Muscle layer of colon (tissue), 2 donors: ENCODE results near the gene XRCC1.
"Not testable (repeated sequence)": the region's sequence is repeated elsewhere in the genome, so short reads cannot be mapped to it uniquely, and the experiment has no call there.

Source experiments
- H3K27ac ChIP-seq: one replicate; pipeline ENCODE4 v1.7.0; 2013; ENCODE audit warnings: low read depth, mild to moderate bottlenecking, low read length, moderate library complexity
- H3K27me3 ChIP-seq, 2 donors: one replicate each; pipeline ENCODE4 v1.7.0; 2013; ENCODE audit warnings: low read length in 2 of 2, mild to moderate bottlenecking in 2 of 2; ENCODE audit not compliant: insufficient read depth in 2 of 2, control insufficient read depth in 1 of 2
- H3K36me3 ChIP-seq: one replicate; pipeline ENCODE4 v1.7.0; 2013; ENCODE audit warnings: mild to moderate bottlenecking, low read length; ENCODE audit not compliant: insufficient read depth
- H3K4me1 ChIP-seq: one replicate; pipeline ENCODE4 v1.7.0; 2013; ENCODE audit warnings: mild to moderate bottlenecking, low read length; ENCODE audit not compliant: insufficient read depth
- H3K4me3 ChIP-seq, 2 donors: one replicate each; pipeline ENCODE4 v1.7.0; 2013; ENCODE audit warnings: low read length in 2 of 2, low read depth in 1 of 2, mild to moderate bottlenecking in 1 of 2, moderate library complexity in 1 of 2
- H3K9ac ChIP-seq: one replicate; pipeline ENCODE4 v1.7.0; 2013; ENCODE audit warnings: low read length
- H3K9me3 ChIP-seq: one replicate; pipeline ENCODE4 v1.7.0; 2013; ENCODE audit warnings: mild to moderate bottlenecking, low read length
- donor health status: abdominal sarcoma.
- donor health status: Adenocarcinoma of cecum.

Gene XRCC1

GRCh38 chr19:43552616-43553015 lies 22.7 kb downstream of the XRCC1 start:
- Histone ChIP-seq H3K27me3 (no peaks in the 10 kb centered on the region), H3K27ac (no peak overlapping the region), H3K9ac (no peak overlapping the region), H3K9me3 (no peaks in the 10 kb centered on the region), H3K4me3 (no peak overlapping the region), H3K4me1 (no peaks in the 10 kb centered on the region), H3K36me3 (peaks cover 56% of the 10 kb centered on the region)

GRCh38 chr19:43552198-43552450 lies 23.2 kb downstream of the XRCC1 start:
- Histone ChIP-seq H3K9ac (no peak overlapping the region), H3K4me3 (no peak overlapping the region), H3K27ac (no peak overlapping the region), H3K9me3 (no peaks in the 10 kb centered on the region), H3K36me3 (peaks cover 53% of the 10 kb centered on the region), H3K27me3 (no peaks in the 10 kb centered on the region), H3K4me1 (no peaks in the 10 kb centered on the region)

- no peak overlapping the region for H3K9ac ChIP-seq
- peaks cover 53% of the 10 kb centered on the region for H3K36me3 ChIP-seq
- H3K27me3 ChIP-seq = no peaks in the 10 kb centered on the region
- H3K4me3 ChIP-seq = no peak overlapping the region
- no peak overlapping the region for H3K27ac ChIP-seq
- no peaks in the 10 kb centered on the region for H3K9me3 ChIP-seq
- no peaks in the 10 kb centered on the region for H3K4me1 ChIP-seq
Observed at GRCh38 chr19:43551399-43552197, 23.7 kb downstream of the XRCC1 start.

- no peak overlapping the region for H3K27ac ChIP-seq
- H3K36me3 ChIP-seq = peaks cover 55% of the 10 kb centered on the region
- H3K4me3 ChIP-seq = no peak overlapping the region
- H3K9me3 ChIP-seq = no peaks in the 10 kb centered on the region
- no peaks in the 10 kb centered on the region for H3K4me1 ChIP-seq
- H3K27me3 ChIP-seq = no peaks in the 10 kb centered on the region
- no peak overlapping the region for H3K9ac ChIP-seq
Observed at GRCh38 chr19:43548706-43549105, 26.6 kb downstream of the XRCC1 start.

GRCh38 chr19:43547926-43548325 lies 27.4 kb downstream of the XRCC1 start:
- H3K9ac ChIP-seq, H3K27me3 ChIP-seq, H3K4me1 ChIP-seq, H3K9me3 ChIP-seq, H3K4me3 ChIP-seq, H3K27ac ChIP-seq: not testable (repeated sequence)
- H3K36me3 ChIP-seq = peaks cover 56% of the 10 kb centered on the region

GRCh38 chr19:43546581-43546980 lies 28.7 kb downstream of the XRCC1 start:
- Histone ChIP-seq H3K4me1 (no peaks in the 10 kb centered on the region), H3K4me3 (no peak overlapping the region), H3K36me3 (peaks cover 52% of the 10 kb centered on the region), H3K27me3 (no peaks in the 10 kb centered on the region), H3K27ac (no peak overlapping the region), H3K9me3 (no peaks in the 10 kb centered on the region), H3K9ac (no peak overlapping the region)

- Histone ChIP-seq H3K9me3 (no peaks in the 10 kb centered on the region), H3K4me1 (no peaks in the 10 kb centered on the region), H3K27ac (no peak overlapping the region), H3K9ac (no peak overlapping the region), H3K36me3 (peaks cover 48% of the 10 kb centered on the region), H3K27me3 (no peaks in the 10 kb centered on the region), H3K4me3 (no peak overlapping the region)
Observed at GRCh38 chr19:43545981-43546380, 29.3 kb downstream of the XRCC1 start.

- Histone ChIP-seq H3K9me3 (no peaks in the 10 kb centered on the region), H3K27ac (no peak overlapping the region), H3K36me3 (peaks cover 47% of the 10 kb centered on the region), H3K9ac (no peak overlapping the region), H3K4me3 (no peak overlapping the region), H3K4me1 (no peaks in the 10 kb centered on the region), H3K27me3 (no peaks in the 10 kb centered on the region)
Observed at GRCh38 chr19:43545276-43545675, 30.1 kb downstream of the XRCC1 start.

GRCh38 chr19:43544077-43544476 lies 31.2 kb downstream of the XRCC1 start:
- no peak overlapping the region for H3K4me3 ChIP-seq
- H3K36me3 ChIP-seq = peaks cover 42% of the 10 kb centered on the region
- no peak overlapping the region for H3K9ac ChIP-seq
- no peaks in the 10 kb centered on the region for H3K4me1 ChIP-seq
- H3K27me3 ChIP-seq = no peaks in the 10 kb centered on the region
- H3K27ac ChIP-seq = no peak overlapping the region
- no peaks in the 10 kb centered on the region for H3K9me3 ChIP-seq

GRCh38 chr19:43541920-43542650 lies 33.2 kb downstream of the XRCC1 start:
- Histone ChIP-seq H3K27me3 (no peaks in the 10 kb centered on the region), H3K27ac (no peak overlapping the region), H3K36me3 (peaks cover 40% of the 10 kb centered on the region), H3K4me1 (no peaks in the 10 kb centered on the region), H3K9ac (no peak overlapping the region), H3K4me3 (no peak overlapping the region), H3K9me3 (no peaks in the 10 kb centered on the region)

- Histone ChIP-seq H3K27me3 (no peaks in the 10 kb centered on the region), H3K4me1 (peaks cover 5% of the 10 kb centered on the region), H3K4me3 (no peak overlapping the region), H3K27ac (no peak overlapping the region), H3K9ac (no peak overlapping the region), H3K36me3 (peaks cover 34% of the 10 kb centered on the region), H3K9me3 (no peaks in the 10 kb centered on the region)
Observed at GRCh38 chr19:43540381-43540780, 34.9 kb downstream of the XRCC1 start.

- H3K27ac ChIP-seq = no peak overlapping the region
- H3K27me3 ChIP-seq = no peaks in the 10 kb centered on the region
- H3K36me3 ChIP-seq = peaks cover 28% of the 10 kb centered on the region
- no peak overlapping the region for H3K9ac ChIP-seq
- no peak overlapping the region for H3K4me3 ChIP-seq
- no peaks in the 10 kb centered on the region for H3K9me3 ChIP-seq
- peaks cover 13% of the 10 kb centered on the region for H3K4me1 ChIP-seq
Observed at GRCh38 chr19:43538922-43539321, 36.4 kb downstream of the XRCC1 start.
